ENCODE measurements around the gene COPB1.
A peak's percentile ranks its signal among the peaks of the same experiment; 100 is the strongest.

DNA sequence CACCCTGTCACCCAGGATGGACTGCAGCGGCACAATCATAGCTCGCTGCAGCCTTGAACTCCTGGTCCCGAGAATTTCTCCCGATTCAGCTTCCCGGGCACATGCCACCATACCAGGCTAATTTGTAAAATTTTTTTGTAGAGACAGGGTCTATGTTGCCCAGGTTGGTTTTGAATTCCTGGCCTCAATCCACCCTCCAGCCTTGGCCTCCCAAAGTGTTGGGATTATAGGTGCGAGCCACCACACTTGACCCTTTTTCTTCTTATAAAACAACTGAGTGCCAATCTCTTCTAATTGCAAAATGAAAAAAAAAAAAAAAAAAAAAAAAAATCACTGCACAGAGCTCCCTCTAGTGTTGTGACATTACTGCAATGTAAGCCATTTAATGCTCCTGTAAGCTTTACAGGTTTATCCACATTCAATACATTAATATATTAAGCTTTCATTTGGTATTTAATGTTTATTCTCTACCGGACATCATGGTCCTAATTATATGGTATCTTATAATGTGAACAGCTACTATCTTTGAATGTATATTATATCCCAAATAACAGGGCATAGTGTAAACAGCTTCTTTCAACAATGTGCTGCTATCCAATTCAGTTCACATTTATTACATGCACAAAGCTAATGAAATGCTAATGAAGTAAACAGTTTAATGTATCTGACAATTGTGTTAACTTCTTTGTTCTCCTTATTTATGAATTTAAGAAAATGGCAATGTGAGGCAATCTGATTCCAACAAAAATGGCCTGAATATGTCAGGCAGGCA lies 44.6 kb downstream of the COPB1 start:
- no peak for TF ChIP-seq POLR2A (IDR thresholded peaks at IDR 0.05)
- TF ChIP-seq, protein P1, sequence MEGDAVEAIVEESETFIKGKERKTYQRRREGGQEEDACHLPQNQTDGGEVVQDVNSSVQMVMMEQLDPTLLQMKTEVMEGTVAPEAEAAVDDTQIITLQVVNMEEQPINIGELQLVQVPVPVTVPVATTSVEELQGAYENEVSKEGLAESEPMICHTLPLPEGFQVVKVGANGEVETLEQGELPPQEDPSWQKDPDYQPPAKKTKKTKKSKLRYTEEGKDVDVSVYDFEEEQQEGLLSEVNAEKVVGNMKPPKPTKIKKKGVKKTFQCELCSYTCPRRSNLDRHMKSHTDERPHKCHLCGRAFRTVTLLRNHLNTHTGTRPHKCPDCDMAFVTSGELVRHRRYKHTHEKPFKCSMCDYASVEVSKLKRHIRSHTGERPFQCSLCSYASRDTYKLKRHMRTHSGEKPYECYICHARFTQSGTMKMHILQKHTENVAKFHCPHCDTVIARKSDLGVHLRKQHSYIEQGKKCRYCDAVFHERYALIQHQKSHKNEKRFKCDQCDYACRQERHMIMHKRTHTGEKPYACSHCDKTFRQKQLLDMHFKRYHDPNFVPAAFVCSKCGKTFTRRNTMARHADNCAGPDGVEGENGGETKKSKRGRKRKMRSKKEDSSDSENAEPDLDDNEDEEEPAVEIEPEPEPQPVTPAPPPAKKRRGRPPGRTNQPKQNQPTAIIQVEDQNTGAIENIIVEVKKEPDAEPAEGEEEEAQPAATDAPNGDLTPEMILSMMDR (IDR thresholded peaks at IDR 0.05): peak; percentile 37 to 60 (median 49)
- no peak for TF ChIP-seq POLR2AphosphoS5 (IDR thresholded peaks at IDR 0.05)

All from transverse colon (tissue), 4 donors.